Activated B cell treated with CpG ODN at 0.5 μM for 24 hours (primary cell): ENCODE results near the gene OSBPL5. TPM values are rescaled to one million over a fixed set of nuclear protein-coding genes. Genes with fewer than 3 reads are reported as not detected.

Experiments
- ATAC-seq: fragments of 200-7000 bp; cut with Tn5 transposase; one replicate; pipeline ENCODE4 v1.10.0; 2021; ENCODE audit warnings: low read depth, mild to moderate bottlenecking, moderate library complexity
- CTCF ChIA-PET: fragments of 350-600 bp; sonication (Branson Sonifier 250); formaldehyde crosslinking; loops from one replicate; lab custom pipeline; 2021; ENCODE audit warnings: antibody characterized with exemption; lab: Charles Lee
- POLR2A ChIA-PET: fragments of 350-600 bp; sonication (Branson Sonifier 250); formaldehyde crosslinking; loops from one replicate; lab custom pipeline; 2021; ENCODE audit warnings: antibody characterized with exemption; lab: Charles Lee
- DNase-seq: peaks from one replicate; pipeline ENCODE4 v3.0.0; 2022
- H3K27ac Mint-ChIP-seq: one replicate; pipeline ENCODE4 v1.8.0; 2020; ENCODE audit warnings: mixed read lengths
- H3K27me3 Mint-ChIP-seq: one replicate; pipeline ENCODE4 v1.8.0; 2021; ENCODE audit warnings: mixed read lengths
- H3K36me3 Mint-ChIP-seq: one replicate; pipeline ENCODE4 v1.8.0; 2021; ENCODE audit warnings: low read depth, mixed read lengths
- H3K4me1 Mint-ChIP-seq: one replicate; pipeline ENCODE4 v1.8.0; 2021; ENCODE audit warnings: mixed read lengths
- H3K4me3 Mint-ChIP-seq: one replicate; pipeline ENCODE4 v1.8.0; 2020; ENCODE audit warnings: mild to moderate bottlenecking, mixed read lengths
- H3K9me3 Mint-ChIP-seq: one replicate; pipeline ENCODE4 v1.8.0; 2020; ENCODE audit warnings: mixed read lengths
- CTCF ChIP-seq: fragments of 200-600 bp; IDR thresholded peaks from one replicate; pipeline ENCODE4 v1.8.0; 2022; ENCODE audit warnings: antibody characterized with exemption, mild to moderate bottlenecking
- intact Hi-C: fragments of 100-400 bp; cut with micrococcal nuclease; formaldehyde crosslinking; loops from one replicate; pipeline ENCODE4 v1.15.1; 2024
- total RNA-seq: library from RNA; stranded (reverse); gene quantifications from 2 replicates; pipeline ENCODE4 v1.2.3, GENCODE V29; 2022

OSBPL5 gene
- total RNA-seq, 1 donor from 2014 or later: not detected

DNA sequence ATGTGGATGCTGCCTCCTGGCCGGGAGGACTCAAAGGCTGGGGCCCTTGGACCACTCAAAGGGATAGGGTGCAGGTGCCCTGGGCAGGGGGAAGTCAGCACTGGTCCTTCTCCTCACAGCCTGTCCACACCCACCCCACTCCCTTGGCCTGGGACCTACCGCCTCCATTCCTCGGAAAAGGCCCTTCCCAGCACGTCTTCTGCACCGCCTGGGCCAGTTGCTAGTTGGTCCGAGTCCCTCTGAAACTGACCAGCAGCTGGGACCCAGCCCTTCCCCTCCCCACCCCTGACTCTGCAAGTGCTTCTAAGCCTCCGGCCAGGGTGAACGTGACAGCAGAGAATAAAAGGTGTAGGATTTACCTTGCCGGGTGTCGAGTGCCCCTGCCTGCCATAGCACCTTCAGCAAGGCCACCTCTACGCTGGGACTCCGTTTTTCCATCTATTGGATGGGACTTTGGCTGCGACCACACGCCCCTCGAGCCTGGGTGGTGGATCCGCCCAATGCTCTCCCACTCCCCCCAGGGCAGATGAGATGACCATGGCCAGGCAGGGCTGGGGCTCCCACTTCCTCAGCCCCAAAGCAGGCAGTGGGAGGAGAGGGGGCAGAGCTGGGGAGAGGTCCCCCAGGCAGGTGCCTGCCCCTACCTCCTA lies 37.3 kb downstream of the OSBPL5 start:
- ChIA-PET CTCF (no interaction called here), POLR2A (no interaction called here)
- no peaks in the 10 kb centered on the region for H3K4me1 Mint-ChIP-seq
- H3K36me3 Mint-ChIP-seq: no peaks in the 10 kb centered on the region
- H3K4me3 Mint-ChIP-seq: no peak overlapping the region
- intact Hi-C loops: no loop called here
- TF ChIP-seq CTCF: no peak
- no peaks in the 10 kb centered on the region for H3K9me3 Mint-ChIP-seq
- H3K27me3 Mint-ChIP-seq: no peaks in the 10 kb centered on the region
- H3K27ac Mint-ChIP-seq: no peak overlapping the region
- DNase-seq: no peak
- no peak for ATAC-seq

DNA sequence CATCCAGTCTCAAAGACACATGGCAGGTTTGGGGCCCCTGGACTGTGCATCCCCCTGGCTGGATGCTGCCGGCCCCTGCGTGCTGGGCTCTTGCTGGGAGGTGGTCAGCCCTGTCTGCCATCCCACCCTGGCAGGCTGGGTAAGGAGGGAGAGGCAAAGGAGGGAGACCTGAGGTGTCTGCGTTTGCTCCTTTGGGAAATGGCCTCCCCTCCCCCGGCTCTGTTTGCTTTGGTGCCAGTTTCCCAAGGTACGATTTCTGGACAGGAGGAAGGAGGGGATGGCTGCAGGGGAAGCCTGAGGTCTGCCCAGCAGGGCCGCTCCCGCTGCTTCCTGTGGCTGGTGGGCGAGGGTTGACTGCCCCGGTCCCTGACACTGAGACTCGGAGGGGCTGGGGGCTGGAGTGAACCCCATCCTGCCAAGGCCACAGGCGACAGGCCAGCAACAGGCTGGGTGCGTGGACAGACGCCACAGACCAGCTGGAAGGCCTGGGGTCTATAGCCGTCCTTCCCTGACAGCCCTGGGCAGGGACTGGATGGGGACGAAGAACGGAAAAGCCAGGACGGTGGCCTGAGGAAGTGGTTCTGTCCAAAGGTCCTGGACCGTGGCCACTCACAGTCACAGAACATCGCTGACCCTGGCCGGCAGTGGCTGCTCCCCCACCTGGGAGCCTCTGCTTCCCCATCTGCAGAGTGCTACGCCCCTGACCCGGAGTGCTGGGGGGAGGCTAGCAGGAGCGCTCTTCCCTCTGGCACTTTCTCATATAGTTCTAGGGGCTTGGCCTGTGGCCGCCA lies 38.0 kb downstream of the OSBPL5 start:
- Mint-ChIP-seq H3K27me3 (no peaks in the 10 kb centered on the region), H3K27ac (no peak overlapping the region), H3K4me1 (no peaks in the 10 kb centered on the region), H3K4me3 (no peak overlapping the region), H3K36me3 (no peaks in the 10 kb centered on the region), H3K9me3 (no peaks in the 10 kb centered on the region)
- no peak for TF ChIP-seq CTCF
- DNase-seq (no peak), ATAC-seq (no peak)
- intact Hi-C loops: no loop called here
- CTCF ChIA-PET: no interaction called here
- POLR2A ChIA-PET: no interaction called here

DNA sequence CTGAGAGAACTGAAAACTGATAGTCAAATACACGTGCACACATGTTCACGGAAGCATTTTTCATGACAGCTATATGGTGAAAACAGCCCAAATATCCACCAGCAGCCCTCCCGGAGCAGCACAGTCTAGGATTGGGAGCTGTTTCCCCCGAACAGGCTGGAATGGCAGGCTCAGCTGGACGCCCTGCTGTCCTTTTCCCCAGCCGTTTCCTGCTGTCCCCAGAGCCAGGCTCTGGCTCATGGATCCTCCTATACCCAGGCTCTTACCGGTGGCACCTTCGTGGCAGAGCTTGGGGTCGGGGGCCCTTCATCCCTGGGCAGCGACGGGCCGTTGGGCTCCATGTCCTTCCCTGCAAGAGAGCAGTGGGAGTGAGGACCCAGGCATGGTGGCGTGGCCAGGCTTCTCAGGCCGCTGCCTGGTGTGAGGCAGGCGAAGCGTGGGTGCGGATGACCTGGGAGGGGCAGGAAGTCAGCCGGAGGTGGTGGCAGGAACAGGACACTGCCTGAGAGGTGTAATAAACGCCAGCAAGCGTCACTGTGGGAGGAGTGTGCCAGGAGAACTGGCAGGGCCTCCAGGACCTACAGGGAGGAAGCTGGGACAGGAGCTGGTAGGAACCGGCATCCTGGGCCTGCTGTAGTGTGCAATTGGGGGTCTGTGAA lies 38.8 kb downstream of the OSBPL5 start:
- Mint-ChIP-seq H3K4me3 (no peak overlapping the region), H3K9me3 (no peaks in the 10 kb centered on the region), H3K27ac (no peak overlapping the region), H3K36me3 (no peaks in the 10 kb centered on the region), H3K27me3 (no peaks in the 10 kb centered on the region), H3K4me1 (no peaks in the 10 kb centered on the region)
- POLR2A ChIA-PET: no interaction called here
- ATAC-seq (no peak), DNase-seq (no peak)
- intact Hi-C loops: no loop called here
- no peak for TF ChIP-seq CTCF
- CTCF ChIA-PET: no interaction called here

GRCh38 chr11:3124821-3125220 lies 40.3 kb downstream of the OSBPL5 start:
- Mint-ChIP-seq H3K27ac (no peak overlapping the region), H3K27me3 (no peaks in the 10 kb centered on the region), H3K9me3 (no peaks in the 10 kb centered on the region), H3K4me3 (no peak overlapping the region), H3K36me3 (no peaks in the 10 kb centered on the region), H3K4me1 (no peaks in the 10 kb centered on the region)
- CTCF ChIA-PET: no interaction called here
- POLR2A ChIA-PET: no interaction called here
- intact Hi-C loops: no loop called here
- ATAC-seq (no peak), DNase-seq (no peak)
- no peak for TF ChIP-seq CTCF
